Large intestine (tissue), 3 donors: ENCODE measurements around the gene PSMF1. TPM values are rescaled to one million over a fixed set of nuclear protein-coding genes. Genes with fewer than 3 reads are reported as not detected.
A peak's percentile ranks its signal among the peaks of the same experiment; 100 is the strongest.

Experiments
- DNase-seq, 2 donors: peaks; one replicate each; pipeline versions ENCODE4 v3.0.0 to v3.0.0-alpha.2; 2013
- H3K27ac ChIP-seq: one replicate; pipeline ENCODE4 v1.5.1; 2013; ENCODE audit warnings: low read length
- H3K27me3 ChIP-seq: 2 replicates; pipeline ENCODE4 v1.6.1; 2013; ENCODE audit warnings: low read length; ENCODE audit not compliant: control insufficient read depth, insufficient read depth
- H3K36me3 ChIP-seq: 2 replicates; pipeline ENCODE4 v1.6.1; 2013; ENCODE audit warnings: low read length; ENCODE audit not compliant: control insufficient read depth, insufficient read depth
- H3K4me1 ChIP-seq: one replicate; pipeline ENCODE4 v1.6.1; 2013; ENCODE audit warnings: low read length; ENCODE audit not compliant: control insufficient read depth, insufficient read depth
- H3K4me3 ChIP-seq: one replicate; pipeline ENCODE4 v1.5.1; 2013; ENCODE audit warnings: low read length
- H3K9me3 ChIP-seq: one replicate; pipeline ENCODE4 v1.6.1; 2013; ENCODE audit warnings: mild to moderate bottlenecking, low read depth, low read length, moderate library complexity; ENCODE audit not compliant: control insufficient read depth
- WGBS: methylation state at CpG from one replicate; pipeline ENCODE4 v1.1.5; 2013; ENCODE audit warnings: low lambda C conversion rate; ENCODE audit not compliant: insufficient coverage; 5-methylcytosine and 5-hydroxymethylcytosine counted together
- polyA plus RNA-seq: library from polyadenylated mRNA; unstranded; fragments of 120-200 nt; gene quantifications from one replicate; pipeline ENCODE4 v1.2.1, GENCODE V29; 2013

PSMF1 gene
- polyA plus RNA-seq, 1 donor, result 121 TPM

- no peak for DNase-seq
Observed at GRCh38 chr20:1174787-1175186, 56.4 kb downstream of the PSMF1 start.

GRCh38 chr20:1177680-1178079, 59.3 kb downstream of the PSMF1 start:
- 100% methylated on average over 1 of the region's 5 CpGs for WGBS
- Histone ChIP-seq H3K36me3 (peaks cover 15% of the 10 kb centered on the region), H3K27me3 (no peaks in the 10 kb centered on the region), H3K9me3 (no peaks in the 10 kb centered on the region), H3K4me1 (no peaks in the 10 kb centered on the region), H3K4me3 (no peak overlapping the region), H3K27ac (no peak overlapping the region)
- DNase-seq, result no peak

More at GRCh38 chr20:1174787-1175186, 56.4 kb downstream of the PSMF1 start:
- Histone ChIP-seq H3K9me3 (no peaks in the 10 kb centered on the region), H3K27me3 (no peaks in the 10 kb centered on the region), H3K36me3 (peaks cover 30% of the 10 kb centered on the region), H3K4me1 (no peaks in the 10 kb centered on the region), H3K4me3 (no peak overlapping the region), H3K27ac (no peak overlapping the region)
- WGBS, result no CpG with 5 or more reads among the region's 8 CpGs

DNA sequence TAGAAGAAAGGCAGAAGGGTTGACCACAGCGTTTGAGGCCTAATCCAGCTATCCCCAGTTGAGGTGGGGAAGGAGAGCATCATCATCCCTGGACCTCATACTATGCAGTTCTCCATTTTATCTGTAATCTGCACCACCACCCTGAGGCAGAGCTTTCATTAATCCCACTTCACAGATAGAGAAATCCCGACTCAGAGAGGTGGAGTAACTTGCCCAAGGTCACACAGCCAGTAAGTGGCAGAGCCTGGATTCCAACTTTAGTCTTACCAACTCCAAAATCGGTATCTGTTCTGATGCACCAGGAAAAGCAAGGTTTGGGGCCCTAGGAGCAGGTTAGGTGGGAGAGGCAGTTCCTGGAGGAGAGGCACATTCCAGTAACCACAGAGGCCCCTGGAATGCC, 59.7 kb downstream of the PSMF1 start:
- Histone ChIP-seq H3K4me3 (no peak overlapping the region), H3K9me3 (no peaks in the 10 kb centered on the region), H3K27me3 (no peaks in the 10 kb centered on the region), H3K4me1 (no peaks in the 10 kb centered on the region), H3K36me3 (peaks cover 15% of the 10 kb centered on the region), H3K27ac (no peak overlapping the region)
- DNase-seq, result no peak
- no CpG with 5 or more reads among the region's 3 CpGs for WGBS

DNA sequence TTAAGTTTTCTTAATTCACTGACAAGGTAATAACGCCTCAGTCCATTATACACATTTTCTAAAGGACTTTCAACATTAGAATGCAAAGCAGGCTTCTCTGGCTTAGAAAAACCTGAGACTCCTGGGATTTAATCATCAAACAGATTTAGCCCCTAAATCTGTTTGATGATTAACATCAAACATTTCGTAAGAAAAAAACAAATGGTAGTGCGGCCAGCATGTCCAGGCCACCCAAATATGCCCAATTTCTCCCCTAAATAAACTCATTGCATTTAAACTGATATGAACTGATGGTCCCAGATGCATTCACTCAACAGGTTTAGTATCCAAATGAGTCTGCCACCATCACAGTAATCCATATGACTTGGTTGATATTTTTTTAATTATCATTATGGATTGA, 60.2 kb downstream of the PSMF1 start:
- Histone ChIP-seq H3K36me3 (peaks cover 15% of the 10 kb centered on the region), H3K27ac (no peak overlapping the region), H3K27me3 (no peaks in the 10 kb centered on the region), H3K4me3 (no peak overlapping the region), H3K4me1 (peaks cover 2% of the 10 kb centered on the region), H3K9me3 (no peaks in the 10 kb centered on the region)
- no CpG with 5 or more reads among the region's 3 CpGs for WGBS
- no peak for DNase-seq

GRCh38 chr20:1180949-1181348, 62.5 kb downstream of the PSMF1 start:
- Histone ChIP-seq H3K27me3 (peaks cover 11% of the 10 kb centered on the region), H3K27ac (no peak overlapping the region), H3K4me3 (no peak overlapping the region), H3K9me3 (no peaks in the 10 kb centered on the region), H3K36me3 (peaks cover 15% of the 10 kb centered on the region), H3K4me1 (peaks cover 12% of the 10 kb centered on the region)
- DNase-seq, result no peak
- WGBS, result no CpG with 5 or more reads among the region's 27 CpGs

GRCh38 chr20:1182106-1182505, 63.7 kb downstream of the PSMF1 start:
- Histone ChIP-seq H3K4me1 (peaks cover 23% of the 10 kb centered on the region), H3K36me3 (peaks cover 6% of the 10 kb centered on the region), H3K27ac (no peak overlapping the region), H3K27me3 (peaks cover 14% of the 10 kb centered on the region), H3K4me3 (no peak overlapping the region), H3K9me3 (no peaks in the 10 kb centered on the region)
- DNase-seq, result no peak
- 80% methylated on average over 1 of the region's 4 CpGs for WGBS

GRCh38 chr20:1183153-1183552, 64.8 kb downstream of the PSMF1 start:
- no CpG with 5 or more reads among the region's 6 CpGs for WGBS
- DNase-seq, result no peak
- no peak overlapping the region for H3K4me3 ChIP-seq

DNA sequence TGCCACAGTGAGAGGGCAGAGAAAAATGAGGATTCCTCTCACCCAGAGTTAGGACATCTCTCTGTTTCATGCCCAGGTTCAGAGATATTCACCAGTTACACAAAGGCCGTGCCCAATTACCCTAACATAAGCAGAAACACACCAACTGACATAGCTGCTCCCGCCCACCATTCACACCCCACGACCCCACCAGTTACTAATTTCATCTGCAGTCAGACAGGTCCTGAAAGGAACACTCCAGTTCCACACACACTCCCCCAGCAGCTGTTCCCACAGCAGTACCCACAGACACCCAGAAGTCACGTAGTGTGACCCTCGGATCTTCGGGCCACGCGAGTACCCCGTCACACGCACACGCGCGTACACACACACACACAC, 65.8 kb downstream of the PSMF1 start:
- no peak for DNase-seq
- no CpG with 5 or more reads among the region's 13 CpGs for WGBS
- no peak overlapping the region for H3K27ac ChIP-seq
- peaks cover 6% of the 10 kb centered on the region for H3K36me3 ChIP-seq
- peaks cover 5% of the 10 kb centered on the region for H3K9me3 ChIP-seq
- peaks cover 34% of the 10 kb centered on the region for H3K4me1 ChIP-seq
- H3K4me3 ChIP-seq, result peak overlapping the region; percentile 47
- peaks cover 14% of the 10 kb centered on the region for H3K27me3 ChIP-seq

More at GRCh38 chr20:1183153-1183552, 64.8 kb downstream of the PSMF1 start:
- H3K9me3 ChIP-seq, result peaks cover under 1% of the 10 kb centered on the region
- peaks cover 14% of the 10 kb centered on the region for H3K27me3 ChIP-seq
- peaks cover 6% of the 10 kb centered on the region for H3K36me3 ChIP-seq
- H3K4me1 ChIP-seq, result peaks cover 30% of the 10 kb centered on the region
- no peak overlapping the region for H3K27ac ChIP-seq

GRCh38 chr20:1184638-1185315, 66.4 kb downstream of the PSMF1 start, which contains the start of gene TMEM74B:
Gene TMEM74B (minus strand): TSS chr20:1184981. CDS start chr20:1183801, 1,180 bp downstream.
- peak within 1 kb of the TSS; percentile 53 for H3K27ac ChIP-seq
- DNase-seq, result peak in 1 of 2 donors; percentile 65
- peaks cover 5% of the 10 kb centered on the region for H3K9me3 ChIP-seq
- H3K27me3 ChIP-seq, result peaks cover 14% of the 10 kb centered on the region
- peak within 1 kb of the TSS; percentile 52 for H3K4me3 ChIP-seq
- no CpG with 5 or more reads among the region's 76 CpGs for WGBS
- peaks cover 6% of the 10 kb centered on the region for H3K36me3 ChIP-seq
- H3K4me1 ChIP-seq, result peaks cover 34% of the 10 kb centered on the region

GRCh38 chr20:1185316-1185741, 66.9 kb downstream of the PSMF1 start:
- Histone ChIP-seq H3K27ac (peak overlapping the region; percentile 44), H3K27me3 (peaks cover 14% of the 10 kb centered on the region), H3K9me3 (peaks cover 5% of the 10 kb centered on the region), H3K4me3 (peak overlapping the region; percentile 52), H3K4me1 (peaks cover 34% of the 10 kb centered on the region), H3K36me3 (peaks cover under 1% of the 10 kb centered on the region)
- DNase-seq, result no peak
- no CpG with 5 or more reads among the region's 54 CpGs for WGBS
